Kidney epithelial cell (primary cell): Measurements from ENCODE around the gene GTF2IRD2. TPM values are rescaled to one million over a fixed set of nuclear protein-coding genes. Genes with fewer than 3 reads are reported as not detected.
"Not testable (repeated sequence)": the region's sequence is repeated elsewhere in the genome, so short reads cannot be mapped to it uniquely, and the experiment has no call there.

Experiments
- DNase-seq: peaks from one replicate; pipeline ENCODE4 v3.0.0-alpha.2; 2010; ENCODE audit warnings: low read depth
- H3K27me3 ChIP-seq: 2 replicates; pipeline ENCODE4 v1.6.0; 2011; ENCODE audit warnings: low read length; ENCODE audit not compliant: control insufficient read depth, insufficient read depth
- H3K36me3 ChIP-seq: 2 replicates; pipeline ENCODE4 v1.5.1; 2011; ENCODE audit warnings: low read length; ENCODE audit not compliant: control insufficient read depth, insufficient read depth
- H3K4me3 ChIP-seq: 2 replicates; pipeline ENCODE4 v1.5.1; 2011; ENCODE audit warnings: low read depth, mild to moderate bottlenecking, control low read depth, low read length
- total RNA-seq: library from RNA; depleted of rRNA; stranded (reverse); fragments of >200 nt; gene quantifications from 2 replicates; pipeline ENCODE4 v1.2.3, GENCODE V29; 2015

The GTF2IRD2 gene
- total RNA-seq, 1 donor from 2014 or later = 6.5 TPM

GRCh38 chr7:74766991-74767390 is 84.4 kb downstream of the GTF2IRD2 start:
- H3K4me3 ChIP-seq, H3K27me3 ChIP-seq, H3K36me3 ChIP-seq, DNase-seq: not testable (repeated sequence)

GRCh38 chr7:74766509-74766908 is 84.9 kb downstream of the GTF2IRD2 start:
- not testable (repeated sequence) for H3K4me3 ChIP-seq, H3K36me3 ChIP-seq, DNase-seq, H3K27me3 ChIP-seq

GRCh38 chr7:74765205-74765918 is 86.0 kb downstream of the GTF2IRD2 start:
- not testable (repeated sequence) for H3K4me3 ChIP-seq, H3K27me3 ChIP-seq, H3K36me3 ChIP-seq, DNase-seq

GRCh38 chr7:74758982-74759381 is 92.4 kb downstream of the GTF2IRD2 start:
- not testable (repeated sequence) for H3K4me3 ChIP-seq, H3K36me3 ChIP-seq, DNase-seq, H3K27me3 ChIP-seq

- DNase-seq, H3K4me3 ChIP-seq, H3K36me3 ChIP-seq, H3K27me3 ChIP-seq: not testable (repeated sequence)
Observed at GRCh38 chr7:74758268-74758667, 93.1 kb downstream of the GTF2IRD2 start.

- H3K4me3 ChIP-seq, H3K27me3 ChIP-seq, H3K36me3 ChIP-seq, DNase-seq: not testable (repeated sequence)
Observed at GRCh38 chr7:74756673-74757072, 94.7 kb downstream of the GTF2IRD2 start.

- DNase-seq, H3K36me3 ChIP-seq, H3K27me3 ChIP-seq, H3K4me3 ChIP-seq: not testable (repeated sequence)
Observed at GRCh38 chr7:74753921-74754482, 97.4 kb downstream of the GTF2IRD2 start.

Other genes starting within 250 kb of the GTF2IRD2 start
- gene GTF2I, start 193.9 kb downstream of the GTF2IRD2 start, total RNA-seq = 127 and 129 TPM in 2 replicates
- 1.9 and 2.3 TPM in 2 replicates for gene NCF1, start 77.6 kb downstream of the GTF2IRD2 start, total RNA-seq
- gene CASTOR2, start 113.1 kb upstream of the GTF2IRD2 start, total RNA-seq = 9.5 and 12.2 TPM in 2 replicates
- gene RCC1L, start 222.2 kb upstream of the GTF2IRD2 start, total RNA-seq = 42.4 TPM in 2 replicates
- 26.3 and 29.0 TPM in 2 replicates for gene GTF2IRD2B, start 241.0 kb upstream of the GTF2IRD2 start, total RNA-seq